ENCODE data around the gene PRPF31.

Gene PRPF31

GRCh38 chr19:54074851-54075250 lies 40.7 kb upstream of the PRPF31 start:
- TF ChIP-seq POLR2AphosphoS5 (IDR thresholded peaks at IDR 0.05; ENCODE audit: low read depth) (no peak), SPI1 (IDR thresholded peaks at IDR 0.05; ENCODE audit: borderline replicate concordance, low read depth) (no peak), CTCF (IDR thresholded peaks at IDR 0.05; ENCODE audit: insufficient read depth, low read length) (no peak), REST (IDR thresholded peaks at IDR 0.05; ENCODE audit: insufficient replicate concordance, low read depth) (no peak), GABPA (IDR thresholded peaks at IDR 0.05; ENCODE audit: low read depth) (no peak)
- no peak overlapping the region for H3K4me3 ChIP-seq (replicated peaks; ENCODE audit: insufficient read depth, low read length)
- H3K27me3 ChIP-seq (ENCODE audit: insufficient read depth, poor library complexity, severe bottlenecking), result no peaks in the 10 kb centered on the region
- no peak overlapping the region for H3K27ac ChIP-seq (replicated peaks)
- no peak for DNase-seq (ENCODE audit: low read depth in 1 of 2, low spot score in 1 of 2)

- DNase-seq (ENCODE audit: low read depth in 1 of 2, low spot score in 1 of 2), result peak in 1 of 2 experiments; percentile 74
- Histone ChIP-seq H3K4me3 (replicated peaks; ENCODE audit: insufficient read depth, low read length) (no peak overlapping the region), H3K27ac (replicated peaks) (peak overlapping the region; percentile 63), H3K27me3 (ENCODE audit: insufficient read depth, poor library complexity, severe bottlenecking) (no peaks in the 10 kb centered on the region)
- TF ChIP-seq POLR2AphosphoS5 (IDR thresholded peaks at IDR 0.05; ENCODE audit: low read depth), result no peak
- peak; percentile 94 for TF ChIP-seq SPI1 (IDR thresholded peaks at IDR 0.05; ENCODE audit: borderline replicate concordance, low read depth)
Observed at GRCh38 chr19:54077334-54077733, 38.2 kb upstream of the PRPF31 start.

- H3K27me3 ChIP-seq (ENCODE audit: insufficient read depth, poor library complexity, severe bottlenecking), result no peaks in the 10 kb centered on the region
- DNase-seq (ENCODE audit: low read depth in 1 of 2, low spot score in 1 of 2), result no peak
- H3K4me3 ChIP-seq (replicated peaks; ENCODE audit: insufficient read depth, low read length), result no peak within 1 kb of the TSS
- TF ChIP-seq CTCF (IDR thresholded peaks at IDR 0.05; ENCODE audit: insufficient read depth, low read length) (no peak), POLR2AphosphoS5 (IDR thresholded peaks at IDR 0.05; ENCODE audit: low read depth) (no peak), SPI1 (IDR thresholded peaks at IDR 0.05; ENCODE audit: borderline replicate concordance, low read depth) (no peak), REST (IDR thresholded peaks at IDR 0.05; ENCODE audit: insufficient replicate concordance, low read depth) (no peak), GABPA (IDR thresholded peaks at IDR 0.05; ENCODE audit: low read depth) (no peak)
- no peak within 1 kb of the TSS for H3K27ac ChIP-seq (replicated peaks)
Observed at GRCh38 chr19:54081032-54081431, 34.5 kb upstream of the PRPF31 start, which contains the start of gene TARM1. TSS of gene TARM1 (minus strand) at chr19:54081365. CDS start at chr19:54081340, 25 bp downstream.

- H3K27ac ChIP-seq (replicated peaks), result no peak overlapping the region
- no peaks in the 10 kb centered on the region for H3K27me3 ChIP-seq (ENCODE audit: insufficient read depth, poor library complexity, severe bottlenecking)
- no peak overlapping the region for H3K4me3 ChIP-seq (replicated peaks; ENCODE audit: insufficient read depth, low read length)
- DNase-seq (ENCODE audit: low read depth in 1 of 2, low spot score in 1 of 2), result no peak
- TF ChIP-seq POLR2AphosphoS5 (IDR thresholded peaks at IDR 0.05; ENCODE audit: low read depth), result no peak
- TF ChIP-seq CTCF (IDR thresholded peaks at IDR 0.05; ENCODE audit: insufficient read depth, low read length), result no peak
- TF ChIP-seq REST (IDR thresholded peaks at IDR 0.05; ENCODE audit: insufficient replicate concordance, low read depth), result no peak
- no peak for TF ChIP-seq GABPA (IDR thresholded peaks at IDR 0.05; ENCODE audit: low read depth)
- TF ChIP-seq SPI1 (IDR thresholded peaks at IDR 0.05; ENCODE audit: borderline replicate concordance, low read depth), result no peak
Observed at GRCh38 chr19:54084410-54084809, 31.1 kb upstream of the PRPF31 start.

Data from HL-60 (cell line).